NOMO-1 treated with dmso at 0.1 percent for 144 hours (cell line): ENCODE measurements around the gene TH.

ENCODE experiments used
- DNase-seq: peaks from one replicate; lab custom pipeline; 2025; ENCODE audit not compliant: unreplicated experiment; lab: John Stamatoyannopoulos, UW

The TH gene

GRCh38 chr11:2171591-2172003 lies at the start of gene TH:
Gene TH (minus strand): TSS chr11:2171815. CDS start chr11:2171786, 29 bp downstream.
- DNase-seq, result no peak

GRCh38 chr11:2221024-2221423 lies 49.4 kb upstream of the TH start:
- DNase-seq, result no peak

GRCh38 chr11:2220173-2220771 lies 48.7 kb upstream of the TH start:
- DNase-seq, result peak; percentile 24

GRCh38 chr11:2219318-2220017 lies 47.9 kb upstream of the TH start:
- DNase-seq, result no peak

- DNase-seq, result no peak
Observed at GRCh38 chr11:2218031-2218633, 46.5 kb upstream of the TH start.

- DNase-seq, result no peak
Observed at GRCh38 chr11:2217211-2218030, 45.8 kb upstream of the TH start.

- DNase-seq, result no peak
Observed at GRCh38 chr11:2216400-2217064, 44.9 kb upstream of the TH start.

GRCh38 chr11:2215561-2216399 lies 44.2 kb upstream of the TH start:
- no peak for DNase-seq

- no peak for DNase-seq
Observed at GRCh38 chr11:2215230-2215560, 43.6 kb upstream of the TH start.

- DNase-seq, result no peak
Observed at GRCh38 chr11:2214527-2215229, 43.1 kb upstream of the TH start.

GRCh38 chr11:2213890-2214526 lies 42.4 kb upstream of the TH start:
- no peak for DNase-seq

- DNase-seq, result peak; percentile 50
Observed at GRCh38 chr11:2213384-2213842, 41.8 kb upstream of the TH start.

- no peak for DNase-seq
Observed at GRCh38 chr11:2212411-2213251, 41.0 kb upstream of the TH start.

GRCh38 chr11:2211113-2211971 lies 39.7 kb upstream of the TH start:
- no peak for DNase-seq

- DNase-seq, result no peak
Observed at GRCh38 chr11:2210366-2211112, 38.9 kb upstream of the TH start.

GRCh38 chr11:2209900-2210321 lies 38.3 kb upstream of the TH start:
- no peak for DNase-seq
